H9 (cell line): ENCODE data around the gene DMAC2L. TPM values are rescaled to one million over a fixed set of nuclear protein-coding genes. Genes with fewer than 3 reads are reported as not detected.

Experiments
- DNase-seq: peaks from one replicate; pipeline ENCODE4 v3.0.0-alpha.2; 2017
- H2AFZ ChIP-seq: one replicate; pipeline ENCODE4 v1.6.1; 2013; ENCODE audit warnings: mild to moderate bottlenecking, low read length, control low read depth, moderate library complexity
- H2AK5ac ChIP-seq: 2 replicates; pipeline ENCODE4 v1.6.1; 2013; ENCODE audit warnings: low read length, control low read depth, mixed read lengths; ENCODE audit not compliant: insufficient read length
- H2BK120ac ChIP-seq: one replicate; pipeline ENCODE4 v1.6.1; 2013; ENCODE audit warnings: low read depth, mild to moderate bottlenecking, low read length, control low read depth, inconsistent platforms; ENCODE audit not compliant: poor library complexity, severe bottlenecking
- H2BK12ac ChIP-seq: 2 replicates; pipeline ENCODE4 v1.6.1; 2013; ENCODE audit warnings: low read length, control low read depth, mixed read lengths, low read depth; ENCODE audit not compliant: insufficient read length
- H2BK15ac ChIP-seq: 2 replicates; pipeline ENCODE4 v1.6.1; 2013; ENCODE audit warnings: low read depth, low read length, control low read depth
- H2BK20ac ChIP-seq: one replicate; pipeline ENCODE4 v1.6.1; 2013; ENCODE audit warnings: low read depth, mild to moderate bottlenecking, low read length, control low read depth, inconsistent platforms; ENCODE audit not compliant: poor library complexity, severe bottlenecking
- H2BK5ac ChIP-seq: 2 replicates; pipeline ENCODE4 v1.6.1; 2013; ENCODE audit warnings: low read length, control low read depth, mixed read lengths; ENCODE audit not compliant: insufficient read length
- H3K14ac ChIP-seq: 2 replicates; pipeline ENCODE4 v1.6.1; 2013; ENCODE audit warnings: low read length, control low read depth; ENCODE audit not compliant: insufficient read depth
- H3K18ac ChIP-seq: 2 replicates; pipeline ENCODE4 v1.6.1; 2013; ENCODE audit warnings: low read depth, mild to moderate bottlenecking, mixed read lengths, low read length, control low read depth; ENCODE audit not compliant: insufficient read length
- H3K23ac ChIP-seq: 2 replicates; pipeline ENCODE4 v1.6.1; 2013; ENCODE audit warnings: low read length, control low read depth, mixed read lengths, low read depth; ENCODE audit not compliant: insufficient read length
- H3K23me2 ChIP-seq: 2 replicates; pipeline ENCODE4 v1.6.1; 2013; ENCODE audit warnings: low read depth, mild to moderate bottlenecking, mixed read lengths, low read length, control low read depth; ENCODE audit not compliant: insufficient read length, poor library complexity, severe bottlenecking
- H3K27ac ChIP-seq: 2 replicates; pipeline ENCODE4 v1.5.1; 2013; ENCODE audit warnings: low read length, control low read depth, mixed read lengths, low read depth; ENCODE audit not compliant: insufficient read length
- H3K27me3 ChIP-seq: 2 replicates; pipeline ENCODE4 v1.6.1; 2013; ENCODE audit warnings: low read length, control low read depth, inconsistent platforms; ENCODE audit not compliant: insufficient read depth
- H3K4ac ChIP-seq: 2 replicates; pipeline ENCODE4 v1.6.1; 2013; ENCODE audit warnings: low read depth, mild to moderate bottlenecking, control low read depth, inconsistent platforms, low read length, moderate library complexity
- H3K4me1 ChIP-seq: 2 replicates; pipeline ENCODE4 v1.6.1; 2013; ENCODE audit warnings: low read length, control low read depth, inconsistent platforms; ENCODE audit not compliant: insufficient read depth
- H3K4me2 ChIP-seq: 2 replicates; pipeline ENCODE4 v1.6.1; 2013; ENCODE audit warnings: low read length, control low read depth, mixed read lengths; ENCODE audit not compliant: insufficient read length, insufficient read depth
- H3K56ac ChIP-seq: 2 replicates; pipeline ENCODE4 v1.6.1; 2013; ENCODE audit warnings: low read depth, mild to moderate bottlenecking, mixed read lengths, low read length, control low read depth; ENCODE audit not compliant: insufficient read length
- H3K79me1 ChIP-seq: 2 replicates; pipeline ENCODE4 v1.6.1; 2013; ENCODE audit warnings: low read depth, mild to moderate bottlenecking, moderate library complexity, low read length, control low read depth, inconsistent platforms; ENCODE audit not compliant: insufficient read depth, poor library complexity, severe bottlenecking
- H3K79me2 ChIP-seq: 2 replicates; pipeline ENCODE4 v1.6.1; 2013; ENCODE audit warnings: low read length, control low read depth, inconsistent platforms; ENCODE audit not compliant: insufficient read depth
- H3K9ac ChIP-seq: 2 replicates; pipeline ENCODE4 v1.6.1; 2013; ENCODE audit warnings: low read length, control low read depth, mixed read lengths; ENCODE audit not compliant: insufficient read length; ENCODE audit errors: extremely low read depth
- H3K9me3 ChIP-seq: one replicate; pipeline ENCODE4 v1.6.1; 2013; ENCODE audit warnings: low read depth, low read length, inconsistent platforms; ENCODE audit not compliant: control insufficient read depth
- H3T11ph ChIP-seq: one replicate; pipeline ENCODE4 v1.6.1; 2013; ENCODE audit warnings: mild to moderate bottlenecking, low read length, control low read depth, inconsistent platforms
- H4K20me1 ChIP-seq: one replicate; pipeline ENCODE4 v1.6.1; 2013; ENCODE audit not compliant: control insufficient read depth, insufficient read length, insufficient read depth
- H4K5ac ChIP-seq: 2 replicates; pipeline ENCODE4 v1.6.1; 2013; ENCODE audit warnings: low read depth, mild to moderate bottlenecking, mixed read lengths, low read length, control low read depth; ENCODE audit not compliant: insufficient read length
- H4K8ac ChIP-seq: replicated peaks from 2 replicates; pipeline ENCODE4 v1.6.1; 2013; ENCODE audit warnings: low read length, control low read depth, mixed read lengths, low read depth; ENCODE audit not compliant: insufficient read length
- H4K91ac ChIP-seq: 2 replicates; pipeline ENCODE4 v1.6.1; 2013; ENCODE audit warnings: low read depth, mild to moderate bottlenecking, moderate library complexity, mixed read lengths, low read length, control low read depth; ENCODE audit not compliant: insufficient read length
- H3K27ac Mint-ChIP-seq, 3 experiments: 2 replicates in 2 of 3; 3 replicates in 1 of 3; pipeline ENCODE4 v1.8.0; 2020 to 2021; ENCODE audit warnings: mixed read lengths in 3 of 3, mild to moderate bottlenecking in 1 of 3, moderate library complexity in 1 of 3
- H3K27me3 Mint-ChIP-seq: 2 replicates; pipeline ENCODE4 v1.8.0; 2021; ENCODE audit warnings: low read depth, mild to moderate bottlenecking, moderate library complexity, mixed read lengths
- H3K36me3 Mint-ChIP-seq, 3 experiments: 2 replicates in 2 of 3; 3 replicates in 1 of 3; pipeline ENCODE4 v1.8.0; 2020 to 2021; ENCODE audit warnings: low read depth in 3 of 3, mixed read lengths in 3 of 3; ENCODE audit not compliant: insufficient read depth in 1 of 3
- H3K4me1 Mint-ChIP-seq, 2 experiments: 2 replicates each; pipeline ENCODE4 v1.8.0; 2020; ENCODE audit warnings: mixed read lengths in 2 of 2
- H3K4me3 Mint-ChIP-seq, 2 experiments: 2 replicates in 1 of 2; 3 replicates in 1 of 2; pipeline ENCODE4 v1.8.0; 2020 to 2021; ENCODE audit warnings: mild to moderate bottlenecking in 2 of 2, mixed read lengths in 2 of 2, moderate library complexity in 1 of 2
- H3K9me3 Mint-ChIP-seq, 2 experiments: 2 replicates in 1 of 2; 3 replicates in 1 of 2; pipeline ENCODE4 v1.8.0; 2020; ENCODE audit warnings: mild to moderate bottlenecking in 2 of 2, mixed read lengths in 2 of 2, moderate library complexity in 1 of 2
- WGBS: extraction: QIAGEN DNeasy Blood & Tissue Kit; methylation state at CpG from one replicate; pipeline ENCODE4 v1.1.7; 2013; ENCODE audit warnings: missing lambda C conversion rate, low lambda C conversion rate, mixed read lengths; ENCODE audit not compliant: insufficient read length; ENCODE audit errors: extremely low coverage; 5-methylcytosine and 5-hydroxymethylcytosine counted together
- total RNA-seq: library from RNA; stranded (reverse); gene quantifications from 2 replicates; pipeline ENCODE4 v1.2.1, GENCODE V29; 2021
- TF ChIP-seq, protein P1 (sequence below): fragments of 200-600 bp; sonication (generic); conservative IDR thresholded peaks from 3 replicates; pipeline ENCODE4 v1.8.0; 2021; ENCODE audit warnings: antibody characterized with exemption, mild to moderate bottlenecking

The DMAC2L gene
- total RNA-seq, 1 experiment from 2014 or later = 22.4 TPM

DNA sequence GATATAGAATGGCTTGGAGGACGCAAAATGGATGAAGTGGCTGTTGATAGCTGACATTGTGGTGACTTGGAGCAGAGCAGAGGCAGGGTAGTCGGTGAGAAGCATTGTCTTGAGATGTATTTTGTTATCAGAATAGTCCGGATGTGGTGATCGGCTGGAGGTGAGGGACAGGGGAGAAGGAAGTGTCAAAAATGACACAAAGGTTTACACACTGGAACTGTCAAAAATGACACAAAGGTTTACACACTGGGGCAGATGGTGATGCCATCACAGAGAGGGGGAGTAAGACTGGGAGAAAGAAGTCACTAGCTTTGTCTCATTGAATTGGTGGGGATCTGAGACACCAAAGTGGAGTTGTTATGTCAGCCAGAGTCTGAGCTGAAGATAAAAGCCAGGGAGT is 54.5 kb downstream of the DMAC2L start:
- H3K23me2 ChIP-seq = no peaks in the 10 kb centered on the region
- H2BK20ac ChIP-seq = no peak overlapping the region
- H3K79me1 ChIP-seq = no peaks in the 10 kb centered on the region
- no peaks in the 10 kb centered on the region for H3K9me3 ChIP-seq
- no peak overlapping the region for H2AFZ ChIP-seq
- no CpG with 5 or more reads among the region's 4 CpGs for WGBS
- no peak for DNase-seq
- H4K8ac ChIP-seq = no peak overlapping the region
- no peak overlapping the region for H3K18ac ChIP-seq
- Mint-ChIP-seq H3K9me3 (peaks cover 0 to 1% of the 10 kb centered on the region in 2 experiments; a peak in 2 of 5 replicates), H3K27me3 (no peaks in the 10 kb centered on the region), H3K27ac (no peak overlapping the region), H3K36me3 (no peaks in the 10 kb centered on the region), H3K4me1 (no peaks in the 10 kb centered on the region), H3K4me3 (no peak overlapping the region)
- H3K27ac ChIP-seq = no peak overlapping the region
- no peak overlapping the region for H2AK5ac ChIP-seq
- H4K20me1 ChIP-seq = no peaks in the 10 kb centered on the region
- H3K4ac ChIP-seq = no peak overlapping the region
- no peak overlapping the region for H3K4me2 ChIP-seq
- no peak overlapping the region for H3K23ac ChIP-seq
- H3K9ac ChIP-seq = no peak overlapping the region
- H3K79me2 ChIP-seq = no peaks in the 10 kb centered on the region
- no peak overlapping the region for H4K5ac ChIP-seq
- H2BK12ac ChIP-seq = no peak overlapping the region
- no peak overlapping the region for H2BK120ac ChIP-seq
- H3K27me3 ChIP-seq = no peaks in the 10 kb centered on the region
- TF ChIP-seq, protein P1, sequence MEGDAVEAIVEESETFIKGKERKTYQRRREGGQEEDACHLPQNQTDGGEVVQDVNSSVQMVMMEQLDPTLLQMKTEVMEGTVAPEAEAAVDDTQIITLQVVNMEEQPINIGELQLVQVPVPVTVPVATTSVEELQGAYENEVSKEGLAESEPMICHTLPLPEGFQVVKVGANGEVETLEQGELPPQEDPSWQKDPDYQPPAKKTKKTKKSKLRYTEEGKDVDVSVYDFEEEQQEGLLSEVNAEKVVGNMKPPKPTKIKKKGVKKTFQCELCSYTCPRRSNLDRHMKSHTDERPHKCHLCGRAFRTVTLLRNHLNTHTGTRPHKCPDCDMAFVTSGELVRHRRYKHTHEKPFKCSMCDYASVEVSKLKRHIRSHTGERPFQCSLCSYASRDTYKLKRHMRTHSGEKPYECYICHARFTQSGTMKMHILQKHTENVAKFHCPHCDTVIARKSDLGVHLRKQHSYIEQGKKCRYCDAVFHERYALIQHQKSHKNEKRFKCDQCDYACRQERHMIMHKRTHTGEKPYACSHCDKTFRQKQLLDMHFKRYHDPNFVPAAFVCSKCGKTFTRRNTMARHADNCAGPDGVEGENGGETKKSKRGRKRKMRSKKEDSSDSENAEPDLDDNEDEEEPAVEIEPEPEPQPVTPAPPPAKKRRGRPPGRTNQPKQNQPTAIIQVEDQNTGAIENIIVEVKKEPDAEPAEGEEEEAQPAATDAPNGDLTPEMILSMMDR = no peak
- H3K56ac ChIP-seq = no peak overlapping the region
- no peak overlapping the region for H2BK15ac ChIP-seq
- no peak overlapping the region for H2BK5ac ChIP-seq
- no peak overlapping the region for H4K91ac ChIP-seq
- H3K14ac ChIP-seq = no peak overlapping the region
- no peaks in the 10 kb centered on the region for H3K4me1 ChIP-seq
- H3T11ph ChIP-seq = no peak overlapping the region
